ENCODE results near the gene MBOAT2. TPM values are rescaled to one million over a fixed set of nuclear protein-coding genes. Genes with fewer than 3 reads are reported as not detected.

Gene MBOAT2
- total and polyA plus RNA-seq, 2 of the 13 experiments (the other 11 are each of a cell fraction or from before 2014, with no cell fraction given) = 0.11 to 0.36 TPM

DNA sequence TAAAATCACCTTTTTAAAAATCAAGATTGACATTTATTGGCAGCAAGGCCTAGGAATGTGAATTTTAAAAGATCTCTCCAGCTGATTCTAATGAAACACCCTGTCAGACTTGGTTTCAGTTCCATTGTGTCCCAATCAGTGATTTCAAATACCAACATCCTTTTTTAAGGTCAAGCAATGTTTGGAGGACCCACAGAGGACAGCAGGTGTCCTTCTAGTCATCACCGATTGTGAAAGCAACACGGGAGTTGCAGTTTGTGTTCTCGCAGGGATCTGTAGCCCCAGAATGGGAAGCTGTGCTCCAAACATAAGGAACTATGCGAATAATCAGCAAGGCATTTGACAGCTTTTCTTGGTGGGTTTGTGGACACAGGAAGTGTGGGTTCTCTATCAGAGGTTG lies 161.6 kb downstream of the MBOAT2 start (continued):
- TF ChIP-seq, protein P1, sequence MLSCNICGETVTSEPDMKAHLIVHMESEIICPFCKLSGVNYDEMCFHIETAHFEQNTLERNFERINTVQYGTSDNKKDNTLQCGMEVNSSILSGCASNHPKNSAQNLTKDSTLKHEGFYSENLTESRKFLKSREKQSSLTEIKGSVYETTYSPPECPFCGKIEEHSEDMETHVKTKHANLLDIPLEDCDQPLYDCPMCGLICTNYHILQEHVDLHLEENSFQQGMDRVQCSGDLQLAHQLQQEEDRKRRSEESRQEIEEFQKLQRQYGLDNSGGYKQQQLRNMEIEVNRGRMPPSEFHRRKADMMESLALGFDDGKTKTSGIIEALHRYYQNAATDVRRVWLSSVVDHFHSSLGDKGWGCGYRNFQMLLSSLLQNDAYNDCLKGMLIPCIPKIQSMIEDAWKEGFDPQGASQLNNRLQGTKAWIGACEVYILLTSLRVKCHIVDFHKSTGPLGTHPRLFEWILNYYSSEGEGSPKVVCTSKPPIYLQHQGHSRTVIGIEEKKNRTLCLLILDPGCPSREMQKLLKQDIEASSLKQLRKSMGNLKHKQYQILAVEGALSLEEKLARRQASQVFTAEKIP (CRISPR knock-in tag; IDR thresholded peaks at IDR 0.05; ENCODE audit: borderline replicate concordance) = no peak
- TF ChIP-seq, protein P2, sequence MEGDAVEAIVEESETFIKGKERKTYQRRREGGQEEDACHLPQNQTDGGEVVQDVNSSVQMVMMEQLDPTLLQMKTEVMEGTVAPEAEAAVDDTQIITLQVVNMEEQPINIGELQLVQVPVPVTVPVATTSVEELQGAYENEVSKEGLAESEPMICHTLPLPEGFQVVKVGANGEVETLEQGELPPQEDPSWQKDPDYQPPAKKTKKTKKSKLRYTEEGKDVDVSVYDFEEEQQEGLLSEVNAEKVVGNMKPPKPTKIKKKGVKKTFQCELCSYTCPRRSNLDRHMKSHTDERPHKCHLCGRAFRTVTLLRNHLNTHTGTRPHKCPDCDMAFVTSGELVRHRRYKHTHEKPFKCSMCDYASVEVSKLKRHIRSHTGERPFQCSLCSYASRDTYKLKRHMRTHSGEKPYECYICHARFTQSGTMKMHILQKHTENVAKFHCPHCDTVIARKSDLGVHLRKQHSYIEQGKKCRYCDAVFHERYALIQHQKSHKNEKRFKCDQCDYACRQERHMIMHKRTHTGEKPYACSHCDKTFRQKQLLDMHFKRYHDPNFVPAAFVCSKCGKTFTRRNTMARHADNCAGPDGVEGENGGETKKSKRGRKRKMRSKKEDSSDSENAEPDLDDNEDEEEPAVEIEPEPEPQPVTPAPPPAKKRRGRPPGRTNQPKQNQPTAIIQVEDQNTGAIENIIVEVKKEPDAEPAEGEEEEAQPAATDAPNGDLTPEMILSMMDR (CRISPR knock-in tag; IDR thresholded peaks at IDR 0.05) = 0 out of 2 replicates have a peak, but pooled peaks have one; percentile 4
- TF ChIP-seq MEF2D (CRISPR knock-in tag; IDR thresholded peaks at IDR 0.05) (no peak), ZNF883 (CRISPR knock-in tag; IDR thresholded peaks at IDR 0.05; ENCODE audit: not compliant biosample characterization) (no peak), SIN3A (IDR thresholded peaks at IDR 0.05; ENCODE audit: borderline replicate concordance, low read depth, low read length) (no peak)
- TF ChIP-seq, protein P3, sequence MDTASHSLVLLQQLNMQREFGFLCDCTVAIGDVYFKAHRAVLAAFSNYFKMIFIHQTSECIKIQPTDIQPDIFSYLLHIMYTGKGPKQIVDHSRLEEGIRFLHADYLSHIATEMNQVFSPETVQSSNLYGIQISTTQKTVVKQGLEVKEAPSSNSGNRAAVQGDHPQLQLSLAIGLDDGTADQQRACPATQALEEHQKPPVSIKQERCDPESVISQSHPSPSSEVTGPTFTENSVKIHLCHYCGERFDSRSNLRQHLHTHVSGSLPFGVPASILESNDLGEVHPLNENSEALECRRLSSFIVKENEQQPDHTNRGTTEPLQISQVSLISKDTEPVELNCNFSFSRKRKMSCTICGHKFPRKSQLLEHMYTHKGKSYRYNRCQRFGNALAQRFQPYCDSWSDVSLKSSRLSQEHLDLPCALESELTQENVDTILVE (CRISPR knock-in tag; IDR thresholded peaks at IDR 0.05) = no peak

DNA sequence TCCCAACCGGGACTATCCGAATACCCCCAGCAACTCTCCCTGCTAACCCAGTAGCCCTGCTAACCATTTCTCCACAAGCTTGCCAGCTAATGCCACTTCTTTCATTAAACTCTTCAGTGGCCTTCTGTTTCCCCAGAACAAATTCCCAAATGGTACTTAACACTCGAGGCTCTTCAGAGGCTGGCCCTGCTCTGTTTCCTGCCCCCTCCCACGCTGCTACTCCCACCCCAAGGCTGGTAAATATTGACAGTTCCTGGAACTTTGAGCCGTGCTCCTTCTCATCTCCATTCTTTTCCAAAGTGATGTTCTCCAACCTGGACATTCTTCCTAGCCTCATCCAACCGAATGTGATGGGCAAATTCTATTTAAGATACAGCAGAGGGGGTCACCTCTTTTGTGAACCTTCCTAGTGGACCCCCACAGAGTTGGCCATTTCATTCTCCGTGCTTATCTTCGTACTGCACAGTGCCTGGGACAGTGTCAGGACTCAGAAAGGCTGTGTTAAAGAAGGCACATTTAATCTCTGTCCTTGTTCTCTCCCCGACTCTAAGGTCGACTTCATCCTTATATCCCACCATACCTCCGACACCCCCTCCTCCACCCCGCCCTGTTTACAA lies 162.9 kb downstream of the MBOAT2 start:
- Histone ChIP-seq H3K4me3 (replicated peaks in 1 of 3; ENCODE audit: insufficient read depth in 1 of 3, low read depth in 2 of 3, low read length in 3 of 3) (peak overlapping the region in 1 of 3 experiments; percentile 24; a peak in 1 of 6 replicates), H3K36me3 (replicated peaks in 1 of 2; ENCODE audit: control insufficient read depth in 1 of 2, insufficient read depth in 2 of 2, low read length in 2 of 2) (no peaks in the 10 kb centered on the region), H3K27ac (ENCODE audit: extremely low read length, insufficient read depth, low read length) (no peak overlapping the region), H3K9ac (ENCODE audit: insufficient read depth, low read depth, low read length) (no peak overlapping the region), H3K4me1 (ENCODE audit: insufficient read depth, low read length) (peaks cover 62% of the 10 kb centered on the region), H3K9me3 (ENCODE audit: low read length) (no peaks in the 10 kb centered on the region), H4K20me1 (ENCODE audit: insufficient read depth, low read length) (no peaks in the 10 kb centered on the region), H3K4me2 (ENCODE audit: low read depth, low read length) (peak overlapping the region; percentile 69), H3K27me3 (ENCODE audit: control insufficient read depth in 1 of 2, insufficient read depth in 2 of 2, low read length in 2 of 2) (peaks cover 0 to 5% of the 10 kb centered on the region in 2 experiments; a peak in 1 of 5 replicates), H3K79me2 (ENCODE audit: insufficient read depth, low read length) (peaks cover 13% of the 10 kb centered on the region), H2AFZ (ENCODE audit: low read length) (no peak overlapping the region)
- peak; percentile 96 for FAIRE-seq
- CTCF ChIA-PET (ENCODE audit: low intra/inter-chr PET ratio, low total read pairs) = interaction anchor here (1.3 kb wide), 1 partner anchor 32 kb away, joined by 3 read pairs; no protein-coding TSS in a partner anchor
- in situ Hi-C loops (cut with HindIII; ENCODE audit: extremely low pct_ligation_motif_present, low pct_unique_long_range_greater_than_20kb) (no loop called here), intact Hi-C loops (cut with micrococcal nuclease; ENCODE audit: unreplicated experiment) (no loop called here)
- ATAC-seq = peak; percentile 82
- BruUV-seq (replicated peaks) = no TSS peak
- WGBS (ENCODE audit: low lambda C conversion rate) = 13% methylated on average over 12 of the region's 12 CpGs
- DNase-seq (ENCODE audit: low spot score) = peak; percentile 84
- POLR2A ChIA-PET = no interaction called here
- TF ChIP-seq HOXA7 (CRISPR knock-in tag; IDR thresholded peaks at IDR 0.05) (no peak), POLR2AphosphoS2 (IDR thresholded peaks at IDR 0.05; ENCODE audit: low read depth, low read length) (no peak), ARHGAP35 (CRISPR knock-in tag; IDR thresholded peaks at IDR 0.05; ENCODE audit: borderline replicate concordance) (no peak), ZNF235 (CRISPR knock-in tag; IDR thresholded peaks at IDR 0.05; ENCODE audit: borderline replicate concordance) (no peak), PAWR (CRISPR knock-in tag; IDR thresholded peaks at IDR 0.05; ENCODE audit: borderline replicate concordance) (no peak), ZSCAN31 (CRISPR knock-in tag; IDR thresholded peaks at IDR 0.05; ENCODE audit: low read depth) (no peak; the same call in 1 of the 2 replicates), GATAD2A (CRISPR knock-in tag; IDR thresholded peaks at IDR 0.05) (peak; percentile 92), MTF1 (CRISPR knock-in tag; IDR thresholded peaks at IDR 0.05) (no peak), ZNF83 (CRISPR knock-in tag; IDR thresholded peaks at IDR 0.05; ENCODE audit: borderline replicate concordance) (no peak), ZNF724P (CRISPR knock-in tag; IDR thresholded peaks at IDR 0.05; ENCODE audit: borderline replicate concordance) (no peak)
- TF ChIP-seq, protein P4, sequence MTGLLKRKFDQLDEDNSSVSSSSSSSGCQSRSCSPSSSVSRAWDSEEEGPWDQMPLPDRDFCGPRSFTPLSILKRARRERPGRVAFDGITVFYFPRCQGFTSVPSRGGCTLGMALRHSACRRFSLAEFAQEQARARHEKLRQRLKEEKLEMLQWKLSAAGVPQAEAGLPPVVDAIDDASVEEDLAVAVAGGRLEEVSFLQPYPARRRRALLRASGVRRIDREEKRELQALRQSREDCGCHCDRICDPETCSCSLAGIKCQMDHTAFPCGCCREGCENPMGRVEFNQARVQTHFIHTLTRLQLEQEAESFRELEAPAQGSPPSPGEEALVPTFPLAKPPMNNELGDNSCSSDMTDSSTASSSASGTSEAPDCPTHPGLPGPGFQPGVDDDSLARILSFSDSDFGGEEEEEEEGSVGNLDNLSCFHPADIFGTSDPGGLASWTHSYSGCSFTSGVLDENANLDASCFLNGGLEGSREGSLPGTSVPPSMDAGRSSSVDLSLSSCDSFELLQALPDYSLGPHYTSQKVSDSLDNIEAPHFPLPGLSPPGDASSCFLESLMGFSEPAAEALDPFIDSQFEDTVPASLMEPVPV (CRISPR knock-in tag; IDR thresholded peaks at IDR 0.05) = no peak

Measured in HepG2 (cell line).